K562 (cell line): ENCODE results near the gene AP4E1. TPM values are rescaled to one million over a fixed set of nuclear protein-coding genes. Genes with fewer than 3 reads are reported as not detected.

Experiments used
- C11orf30 ChIP-seq: fragments of 450-650 bp; IDR thresholded peaks from 2 replicates; pipeline ENCODE4 v1.6.1; 2016; ENCODE audit warnings: low read depth, mild to moderate bottlenecking
- CHD1 ChIP-seq: fragments of 200-600 bp; sonication (generic); IDR thresholded peaks from one replicate; pipeline ENCODE4 v1.6.1; 2012; ENCODE audit warnings: mild to moderate bottlenecking, moderate library complexity, low read length, inconsistent platforms
- FOXM1 ChIP-seq, 2 experiments: fragments of 450-650 bp in 1 of 2; sonication (generic) in 1 of 2; formaldehyde crosslinking in 1 of 2; IDR thresholded peaks; 2 replicates each; pipeline versions ENCODE4 v1.6.1 to v1.9.0; 2017 to 2022; ENCODE audit warnings: low read depth in 2 of 2, mild to moderate bottlenecking in 2 of 2, missing genetic modification reagents in 1 of 2, moderate library complexity in 1 of 2
- KDM2B ChIP-seq: fragments of 250-450 bp; sonication (Bioruptor Pico); IDR thresholded peaks from 2 replicates; pipeline ENCODE4 v1.8.0; 2021; ENCODE audit warnings: mild to moderate bottlenecking, moderate library complexity
- L3MBTL2 ChIP-seq: fragments of 450-650 bp; IDR thresholded peaks from 2 replicates; pipeline ENCODE4 v1.6.1; 2016; ENCODE audit warnings: mild to moderate bottlenecking, moderate library complexity
- MCM7 ChIP-seq, 2 experiments: fragments of 450-650 bp; IDR thresholded peaks; 2 replicates each; pipeline ENCODE4 v1.6.1; 2016 to 2018
- MEF2D ChIP-seq: conservative IDR thresholded peaks from 2 replicates; pipeline ENCODE4 v1.6.1; 2016; ENCODE audit warnings: low read depth, missing genetic modification characterization, missing compliant biosample characterization
- NCOA6 ChIP-seq: fragments of 450-650 bp; IDR thresholded peaks from 2 replicates; pipeline ENCODE4 v1.6.1; 2017; ENCODE audit warnings: mild to moderate bottlenecking
- NFYB ChIP-seq: IDR thresholded peaks from 2 replicates; pipeline ENCODE4 v1.6.1; 2011; ENCODE audit warnings: mild to moderate bottlenecking, moderate library complexity; ENCODE audit not compliant: insufficient read length; ENCODE audit errors: extremely low read depth
- NR2C2 ChIP-seq, 2 experiments: fragments of 200-800 bp in 1 of 2; sonication (Bioruptor generic) in 1 of 2; sonication (generic) in 1 of 2; formaldehyde crosslinking in 1 of 2; IDR thresholded peaks; 2 replicates each; pipeline versions ENCODE4 v1.6.1 to v1.8.0; 2016 to 2022; ENCODE audit warnings: mild to moderate bottlenecking in 1 of 2, missing compliant biosample characterization in 1 of 2, missing genetic modification characterization in 1 of 2, missing genetic modification reagents in 1 of 2
- PHB ChIP-seq: fragments of 250-450 bp; sonication (Bioruptor Pico); IDR thresholded peaks from 2 replicates; pipeline ENCODE4 v1.5.0; 2021
- PKNOX1 ChIP-seq: fragments of 450-650 bp; IDR thresholded peaks from 2 replicates; pipeline ENCODE4 v1.6.1; 2016
- PRMT5 ChIP-seq: sonication (generic); formaldehyde crosslinking; IDR thresholded peaks from 2 replicates; pipeline ENCODE4 v1.5.0; 2020; ENCODE audit warnings: missing genetic modification reagents
- PURB ChIP-seq: sonication (generic); formaldehyde crosslinking; IDR thresholded peaks from 2 replicates; pipeline ENCODE4 v1.9.0; 2021; ENCODE audit warnings: low read depth, mild to moderate bottlenecking, missing genetic modification reagents
- RBFOX2 ChIP-seq: fragments of 200-400 bp; formaldehyde crosslinking; IDR thresholded peaks from 2 replicates; pipeline ENCODE4 v1.6.1; 2017; ENCODE audit warnings: low read depth, mild to moderate bottlenecking, low read length, moderate library complexity
- SMAD2 ChIP-seq: fragments of 150-350 bp; IDR thresholded peaks from 2 replicates; pipeline ENCODE4 v1.6.1; 2014; ENCODE audit warnings: low read depth, mild to moderate bottlenecking, low read length
- SMAD3 ChIP-seq: fragments of 450-650 bp; formaldehyde crosslinking; conservative IDR thresholded peaks from 2 replicates; pipeline ENCODE4 v1.4.0; 2020; ENCODE audit warnings: mild to moderate bottlenecking
- SMARCA4 ChIP-seq: fragments of 450-650 bp; IDR thresholded peaks from 2 replicates; pipeline ENCODE4 v1.6.1; 2016
- SREBF1 ChIP-seq: fragments of 150-350 bp; IDR thresholded peaks from 2 replicates; pipeline ENCODE4 v1.6.1; 2014; ENCODE audit warnings: antibody characterized with exemption, low read depth, low read length, borderline replicate concordance
- TEAD1 ChIP-seq, 2 experiments: fragments of 450-650 bp in 1 of 2; sonication (generic) in 1 of 2; formaldehyde crosslinking; IDR thresholded peaks; 2 replicates each; pipeline versions ENCODE4 v1.4.0 to v1.8.0; 2020 to 2022; ENCODE audit warnings: mild to moderate bottlenecking in 2 of 2, missing genetic modification reagents in 1 of 2
- ZBTB2 ChIP-seq: fragments of 450-650 bp; IDR thresholded peaks from 2 replicates; pipeline ENCODE4 v1.6.1; 2016; ENCODE audit warnings: antibody characterized with exemption
- ZC3H11A ChIP-seq: IDR thresholded peaks from 2 replicates; pipeline ENCODE4 v1.6.1; 2012; ENCODE audit warnings: low read depth, low read length, improper control_type of control experiment
- ZNF184 ChIP-seq: sonication (generic); formaldehyde crosslinking; IDR thresholded peaks from 2 replicates; pipeline ENCODE4 v1.5.0; 2020; ENCODE audit warnings: missing genetic modification reagents
- ZNF217 ChIP-seq: sonication (generic); formaldehyde crosslinking; IDR thresholded peaks from 2 replicates; pipeline ENCODE4 v1.8.0; 2022; ENCODE audit warnings: mild to moderate bottlenecking, missing genetic modification reagents
- ZNF347 ChIP-seq: fragments of 450-650 bp; formaldehyde crosslinking; IDR thresholded peaks from 2 replicates; pipeline ENCODE4 v1.4.0; 2020; ENCODE audit warnings: low read depth, mild to moderate bottlenecking, moderate library complexity
- ZNF583 ChIP-seq: fragments of 250-450 bp; sonication (Bioruptor Pico); IDR thresholded peaks from 2 replicates; pipeline ENCODE4 v1.4.0; 2020
- ZNF586 ChIP-seq: fragments of 450-650 bp; formaldehyde crosslinking; conservative IDR thresholded peaks from 2 replicates; pipeline ENCODE4 v1.4.0; 2020; ENCODE audit warnings: mild to moderate bottlenecking, moderate library complexity
- polyA plus RNA-seq, 8 experiments: library from polyadenylated mRNA; depleted of rRNA in 4 of 8; stranded (reverse) in 5 of 8; unstranded in 3 of 8; fragments of >200 nt; fragmentation: Nextera tagmentation in 2 of 8; fragmentation: Illumina TruSeq in 1 of 8; extraction: Ambion mirVana in 2 of 8; extraction: Trizol in 1 of 8; gene quantifications; 2 replicates each; pipeline versions ENCODE4 v1.2.1 to v1.2.3, GENCODE V29; 2011 to 2014; ENCODE audit warnings: inconsistent platforms in 1 of 8, missing spikeins in 1 of 8
- total RNA-seq, 7 experiments: library from RNA; depleted of rRNA in 6 of 7; stranded (reverse); fragments of >200 nt in 6 of 7; fragmentation: Illumina TruSeq in 2 of 7; extraction: Trizol in 2 of 7; gene quantifications; 2 replicates each; pipeline versions ENCODE4 v1.2.1 to v1.2.3, GENCODE V29; 2011 to 2021; ENCODE audit warnings: low replicate concordance in 1 of 7
- TF ChIP-seq, protein P1 (sequence below): fragments of 450-650 bp; formaldehyde crosslinking; IDR thresholded peaks from 2 replicates; pipeline ENCODE4 v1.4.0; 2020; ENCODE audit warnings: mild to moderate bottlenecking

The AP4E1 gene
- total and polyA plus RNA-seq, 9 of the 15 experiments (the other 6 are each of a cell fraction or from before 2014, with no cell fraction given) = 1.3 to 11.5 (median 4.4) TPM

- TF ChIP-seq, protein P1, sequence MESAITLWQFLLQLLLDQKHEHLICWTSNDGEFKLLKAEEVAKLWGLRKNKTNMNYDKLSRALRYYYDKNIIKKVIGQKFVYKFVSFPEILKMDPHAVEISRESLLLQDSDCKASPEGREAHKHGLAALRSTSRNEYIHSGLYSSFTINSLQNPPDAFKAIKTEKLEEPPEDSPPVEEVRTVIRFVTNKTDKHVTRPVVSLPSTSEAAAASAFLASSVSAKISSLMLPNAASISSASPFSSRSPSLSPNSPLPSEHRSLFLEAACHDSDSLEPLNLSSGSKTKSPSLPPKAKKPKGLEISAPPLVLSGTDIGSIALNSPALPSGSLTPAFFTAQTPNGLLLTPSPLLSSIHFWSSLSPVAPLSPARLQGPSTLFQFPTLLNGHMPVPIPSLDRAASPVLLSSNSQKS (CRISPR knock-in tag) = no peak
- TF ChIP-seq PRMT5 (CRISPR knock-in tag) (no peak), NR2C2 (CRISPR knock-in tag; IDR thresholded peaks at IDR 0.05) (no peak), NR2C2 (tag; IDR thresholded peaks at IDR 0.05) (no peak), L3MBTL2 (no peak), SMAD2 (no peak), C11orf30 (peak; percentile 85), SMARCA4 (peak; percentile 50; the same call in 1 of the 2 replicates), MEF2D (tag) (no peak), NCOA6 (no peak; the same call in 1 of the 2 replicates), TEAD1 (CRISPR knock-in tag; IDR thresholded peaks at IDR 0.05) (no peak), PURB (CRISPR knock-in tag) (no peak), KDM2B (CRISPR knock-in tag) (no peak), FOXM1 (IDR thresholded peaks at IDR 0.05; ENCODE audit: low read depth) (no peak), FOXM1 (CRISPR knock-in tag; IDR thresholded peaks at IDR 0.05; ENCODE audit: low read depth) (no peak), PHB (CRISPR knock-in tag) (no peak), CHD1 (no peak), ZNF184 (CRISPR knock-in tag) (no peak), MCM7 (IDR thresholded peaks at IDR 0.05) (no peak), SMAD3 (CRISPR knock-in tag) (no peak), RBFOX2 (no peak), ZNF217 (no peak), ZNF583 (CRISPR knock-in tag) (no peak), ZC3H11A (no peak), PKNOX1 (no peak), ZNF586 (no peak), ZNF347 (no peak), NFYB (no peak), SREBF1 (no peak), ZBTB2 (no peak; the same call in 1 of the 2 replicates)
These were observed 31.5 kb upstream of the AP4E1 start (continued) for GRCh38 chr15:50876989-50877360.
